ENCODE data around the gene CA5B. TPM values are rescaled to one million over a fixed set of nuclear protein-coding genes. Genes with fewer than 3 reads are reported as not detected.

Gene CA5B
- total and polyA plus RNA-seq, 10 of the 15 experiments (the other 5 are each of a cell fraction or from before 2014, with no cell fraction given), result 1.2 to 6.0 (median 3.2) TPM

GRCh38 chrX:15822922-15823321 lies 84.9 kb downstream of the CA5B start:
- DNase-seq (ENCODE audit: low read depth, low spot score) (no peak), ATAC-seq (no peak), FAIRE-seq (no peak)
- Histone ChIP-seq H4K20me1 (ENCODE audit: control insufficient read depth, insufficient read depth) (no peaks in the 10 kb centered on the region), H3K79me2 (ENCODE audit: control insufficient read depth, insufficient read depth, low read length) (no peaks in the 10 kb centered on the region), H3K4me3 (no peak overlapping the region), H3K27ac (ENCODE audit: control insufficient read depth, insufficient read depth) (no peak overlapping the region), H3K27me3 (replicated peaks in 1 of 2; ENCODE audit: control insufficient read depth in 2 of 2, insufficient read depth in 2 of 2, low read length in 1 of 2) (no peaks in the 10 kb centered on the region), H3K36me3 (ENCODE audit: control insufficient read depth in 2 of 2, insufficient read depth in 2 of 2, low read length in 1 of 2) (peaks cover 4 to 30% of the 10 kb centered on the region in 2 experiments), H3K9me3 (replicated peaks; ENCODE audit: control insufficient read depth, insufficient read depth, low read length) (no peaks in the 10 kb centered on the region), H2AFZ (ENCODE audit: control insufficient read depth, low read depth, low read length) (no peak overlapping the region), H3K9ac (ENCODE audit: control insufficient read depth, insufficient read depth, low read length) (no peak overlapping the region), H3K4me2 (ENCODE audit: control insufficient read depth, insufficient read depth) (no peak overlapping the region), H3K4me1 (ENCODE audit: control insufficient read depth, insufficient read depth, low read length) (no peaks in the 10 kb centered on the region)
- TSS peak; percentile 63 for BruUV-seq (replicated peaks)
- intact Hi-C loops (cut with micrococcal nuclease; ENCODE audit: unreplicated experiment), result loop anchor here (5.0 kb wide), 1 partner anchor 61 kb away; no protein-coding TSS in a partner anchor
- SMC1A ChIA-PET (ENCODE audit: uncharacterized antibody, unreplicated experiment), result interaction anchor here (0.7 kb wide), 1 partner anchor 11 kb away, joined by 3 read pairs; no protein-coding TSS in a partner anchor
- 99% methylated on average over 20 of the region's 23 CpGs for WGBS (ENCODE audit: insufficient coverage, insufficient replicate concordance, low lambda C conversion rate, missing lambda C conversion rate)
- CTCF ChIA-PET, result no interaction called here
- RAD21 ChIA-PET (ENCODE audit: unreplicated experiment), result no interaction called here
- in situ Hi-C loops (cut with MboI), result no loop called here
- TF ChIP-seq BMI1 (IDR thresholded peaks at IDR 0.05; ENCODE audit: borderline replicate concordance), result no peak
- TF ChIP-seq PKNOX1 (IDR thresholded peaks at IDR 0.05), result no peak
- TF ChIP-seq NR2C1 (IDR thresholded peaks at IDR 0.05), result no peak
- no peak for TF ChIP-seq FOXK2 (IDR thresholded peaks at IDR 0.05)
- no peak for TF ChIP-seq CHD4 (IDR thresholded peaks at IDR 0.05)
- TF ChIP-seq SIX5 (IDR thresholded peaks at IDR 0.05; ENCODE audit: low read depth, low read length, severe bottlenecking), result no peak
- TF ChIP-seq BRCA1 (IDR thresholded peaks at IDR 0.05; ENCODE audit: low read depth, low read length), result no peak
- TF ChIP-seq FOXM1 (IDR thresholded peaks at IDR 0.05; ENCODE audit: low read depth, low read length), result no peak
- no peak for TF ChIP-seq SREBF2 (IDR thresholded peaks at IDR 0.05; ENCODE audit: low read length)
- TF ChIP-seq SIN3A (IDR thresholded peaks at IDR 0.05; ENCODE audit: low read depth, low read length), result no peak
- no peak for TF ChIP-seq STAT1 (conservative IDR thresholded peaks at IDR 0.05)
- TF ChIP-seq EZH2 (IDR thresholded peaks at IDR 0.05; ENCODE audit: borderline replicate concordance, control insufficient read depth, low read depth, low read length), result no peak
- POLR2A ChIA-PET, result no interaction called here

Data from GM12878 (cell line).